PC-3 (cell line): ENCODE measurements around the gene C20orf141. TPM values are rescaled to one million over a fixed set of nuclear protein-coding genes. Genes with fewer than 3 reads are reported as not detected.

ENCODE experiments used
- ATAC-seq: fragments of 200-7000 bp; cut with Tn5 transposase; 2 replicates; pipeline ENCODE4 v1.9.1; 2020; ENCODE audit warnings: mild to moderate bottlenecking, moderate library complexity
- BruUV-seq: library from RNA; stranded (reverse); fragments of 400-500 nt; replicated peaks from 2 replicates; lab custom pipeline; 2021; lab: Mats Ljungman, UMichigan
- CTCF ChIA-PET: fragments of 300-600 bp; sonication (Branson Sonifier 250); formaldehyde crosslinking; loops from one replicate; lab custom pipeline; 2022; ENCODE audit warnings: antibody characterized with exemption; lab: Charles Lee
- POLR2A ChIA-PET: fragments of 300-600 bp; sonication (Branson Sonifier 250); formaldehyde crosslinking; loops from one replicate; lab custom pipeline; 2022; ENCODE audit warnings: antibody characterized with exemption; ENCODE audit not compliant: unreplicated experiment; lab: Charles Lee
- DNase-seq: peaks from one replicate; pipeline ENCODE4 v3.0.0-alpha.2; 2015
- H2AFZ ChIP-seq: fragments of 300-600 bp; sonication (generic); 2 replicates; pipeline ENCODE4 v1.6.0; 2016; ENCODE audit warnings: antibody characterized with exemption, low read length
- H3F3A ChIP-seq: fragments of 300-600 bp; sonication (generic); one replicate; pipeline ENCODE4 v1.6.0; 2017; ENCODE audit warnings: antibody characterized with exemption, low read length, control low read depth, mild to moderate bottlenecking; ENCODE audit not compliant: unreplicated experiment
- H3K27ac ChIP-seq: fragments of 300-600 bp; sonication (generic); 2 replicates; pipeline ENCODE4 v1.5.1; 2016; ENCODE audit warnings: mild to moderate bottlenecking, low read length
- H3K27me3 ChIP-seq: fragments of 300-600 bp; sonication (generic); 2 replicates; pipeline ENCODE4 v1.6.1; 2016; ENCODE audit warnings: low read length, mixed read lengths
- H3K36me3 ChIP-seq: fragments of 300-600 bp; sonication (generic); 2 replicates; pipeline ENCODE4 v1.6.1; 2016; ENCODE audit warnings: low read depth, mixed run types, low read length, mixed read lengths
- H3K4me1 ChIP-seq: fragments of 300-600 bp; sonication (generic); 2 replicates; pipeline ENCODE4 v1.5.1; 2016; ENCODE audit warnings: low read length; ENCODE audit not compliant: insufficient read depth
- H3K4me2 ChIP-seq: fragments of 300-600 bp; sonication (generic); 2 replicates; pipeline ENCODE4 v1.6.0; 2016; ENCODE audit warnings: low read length
- H3K4me3 ChIP-seq: fragments of 300-600 bp; sonication (generic); 2 replicates; pipeline ENCODE4 v1.5.1; 2016; ENCODE audit warnings: mild to moderate bottlenecking, low read length, mixed read lengths
- H3K79me2 ChIP-seq: fragments of 300-600 bp; sonication (generic); 2 replicates; pipeline ENCODE4 v1.6.1; 2017; ENCODE audit warnings: low read length, mixed read lengths
- H3K9ac ChIP-seq: fragments of 300-600 bp; sonication (generic); 2 replicates; pipeline ENCODE4 v1.6.0; 2016; ENCODE audit warnings: mild to moderate bottlenecking, low read length
- H3K9me2 ChIP-seq: fragments of 300-600 bp; sonication (generic); replicated peaks from 2 replicates; pipeline ENCODE4 v1.6.1; 2016; ENCODE audit warnings: mixed run types, low read length, mixed read lengths
- H3K9me3 ChIP-seq: fragments of 300-600 bp; sonication (generic); 2 replicates; pipeline ENCODE4 v1.6.1; 2016; ENCODE audit warnings: low read length, mixed read lengths
- H4K20me1 ChIP-seq: fragments of 300-600 bp; sonication (generic); 2 replicates; pipeline ENCODE4 v1.6.1; 2016; ENCODE audit warnings: low read length, mixed read lengths
- CTCF ChIP-seq: fragments of 300-600 bp; sonication (generic); conservative IDR thresholded peaks from 2 replicates; pipeline ENCODE4 v1.5.1; 2017; ENCODE audit warnings: antibody characterized with exemption, low read depth, mild to moderate bottlenecking, low read length
- EZH2 ChIP-seq: fragments of 300-600 bp; sonication (generic); IDR thresholded peaks from one replicate; pipeline ENCODE4 v1.6.1; 2017; ENCODE audit warnings: antibody characterized with exemption, mild to moderate bottlenecking, low read length; ENCODE audit not compliant: unreplicated experiment
- EZH2phosphoT487 ChIP-seq: fragments of 300-600 bp; sonication (generic); IDR thresholded peaks from 2 replicates; pipeline ENCODE4 v1.6.1; 2018; ENCODE audit warnings: mild to moderate bottlenecking, antibody characterized with exemption, low read length, borderline replicate concordance
- intact Hi-C: fragments of 100-400 bp; cut with micrococcal nuclease; formaldehyde crosslinking; loops from 2 replicates; pipeline ENCODE4 v1.9.0; 2023
- total RNA-seq: library from RNA; depleted of rRNA; stranded (reverse); fragments of >200 nt; gene quantifications from 2 replicates; pipeline ENCODE4 v1.2.3, GENCODE V29; 2014

The C20orf141 gene
- total RNA-seq, 1 experiment from 2014 or later = not detected

- POLR2A ChIA-PET = no interaction called here
- BruUV-seq = no TSS peak
- Histone ChIP-seq H3F3A (no peaks in the 10 kb centered on the region), H3K27ac (no peak overlapping the region), H3K4me1 (no peaks in the 10 kb centered on the region), H3K36me3 (no peaks in the 10 kb centered on the region), H3K4me2 (no peak overlapping the region), H3K9me2 (no peaks in the 10 kb centered on the region), H4K20me1 (no peaks in the 10 kb centered on the region), H3K9ac (no peak overlapping the region), H3K79me2 (0 out of 2 replicates have a peak, but pooled peaks cover 4% of the 10 kb centered on the region), H3K4me3 (no peak overlapping the region), H2AFZ (no peak overlapping the region), H3K27me3 (no peaks in the 10 kb centered on the region), H3K9me3 (no peaks in the 10 kb centered on the region)
- intact Hi-C loops = no loop called here
- CTCF ChIA-PET = no interaction called here
- no peak for DNase-seq
- no peak for ATAC-seq
- TF ChIP-seq CTCF (no peak), EZH2 (no peak), EZH2phosphoT487 (no peak)
Measured at GRCh38 chr20:2849529-2849928, 34.7 kb downstream of the C20orf141 start.

GRCh38 chr20:2851086-2851485 lies 36.3 kb downstream of the C20orf141 start:
- BruUV-seq = no TSS peak
- no peaks in the 10 kb centered on the region for H3K27me3 ChIP-seq
- TF ChIP-seq CTCF = no peak
- no peak for TF ChIP-seq EZH2phosphoT487
- no peak for TF ChIP-seq EZH2
- H3K9me3 ChIP-seq = no peaks in the 10 kb centered on the region
- ATAC-seq = no peak
- no peak overlapping the region for H2AFZ ChIP-seq
- no peaks in the 10 kb centered on the region for H3F3A ChIP-seq
- no peak overlapping the region for H3K9ac ChIP-seq
- intact Hi-C loops = no loop called here
- H3K9me2 ChIP-seq = no peaks in the 10 kb centered on the region
- CTCF ChIA-PET = interaction anchor here (0.5 to 1.6 kb wide), 3 partner anchors 95 to 164 kb away, joined by 3 to 12 read pairs (median 8); no protein-coding TSS in a partner anchor
- H3K4me3 ChIP-seq = no peak overlapping the region
- POLR2A ChIA-PET = no interaction called here
- no peaks in the 10 kb centered on the region for H4K20me1 ChIP-seq
- H3K27ac ChIP-seq = no peak overlapping the region
- H3K36me3 ChIP-seq = no peaks in the 10 kb centered on the region
- DNase-seq = no peak
- 0 out of 2 replicates have a peak, but pooled peaks cover 4% of the 10 kb centered on the region for H3K79me2 ChIP-seq
- H3K4me2 ChIP-seq = no peak overlapping the region
- H3K4me1 ChIP-seq = no peaks in the 10 kb centered on the region

- CTCF ChIA-PET = no interaction called here
Measured at GRCh38 chr20:2858591-2858990, 43.8 kb downstream of the C20orf141 start.

More at GRCh38 chr20:2858591-2858990, 43.8 kb downstream of the C20orf141 start:
- Histone ChIP-seq H3K36me3 (no peaks in the 10 kb centered on the region), H2AFZ (no peak overlapping the region), H3K27me3 (no peaks in the 10 kb centered on the region), H3K4me3 (no peak overlapping the region), H3K4me2 (no peak overlapping the region), H3K9ac (no peak overlapping the region), H3K4me1 (no peaks in the 10 kb centered on the region), H3F3A (no peaks in the 10 kb centered on the region), H3K79me2 (no peaks in the 10 kb centered on the region), H3K9me3 (no peaks in the 10 kb centered on the region), H3K9me2 (no peaks in the 10 kb centered on the region), H3K27ac (no peak overlapping the region), H4K20me1 (no peaks in the 10 kb centered on the region)
- BruUV-seq = no TSS peak
- POLR2A ChIA-PET = no interaction called here
- TF ChIP-seq EZH2phosphoT487 = no peak
- no peak for TF ChIP-seq CTCF
- no peak for TF ChIP-seq EZH2
- ATAC-seq (no peak), DNase-seq (no peak)
- intact Hi-C loops = no loop called here
